IPS-11a (cell line): ENCODE results near the gene EMILIN1.

Experiments used
- H3K4me3 ChIP-seq: one replicate; pipeline ENCODE4 v1.5.1; 2013; ENCODE audit warnings: low read depth, low read length, control low read depth

EMILIN1 gene

GRCh38 chr2:27078267-27079194, at the start of gene EMILIN1:
Gene EMILIN1 (plus strand): TSS chr2:27078615. CDS start chr2:27079066, 451 bp downstream.
- no peak within 1 kb of the TSS for H3K4me3 ChIP-seq

GRCh38 chr2:27029051-27029450, 49.4 kb upstream of the EMILIN1 start:
- H3K4me3 ChIP-seq, result no peak overlapping the region

DNA sequence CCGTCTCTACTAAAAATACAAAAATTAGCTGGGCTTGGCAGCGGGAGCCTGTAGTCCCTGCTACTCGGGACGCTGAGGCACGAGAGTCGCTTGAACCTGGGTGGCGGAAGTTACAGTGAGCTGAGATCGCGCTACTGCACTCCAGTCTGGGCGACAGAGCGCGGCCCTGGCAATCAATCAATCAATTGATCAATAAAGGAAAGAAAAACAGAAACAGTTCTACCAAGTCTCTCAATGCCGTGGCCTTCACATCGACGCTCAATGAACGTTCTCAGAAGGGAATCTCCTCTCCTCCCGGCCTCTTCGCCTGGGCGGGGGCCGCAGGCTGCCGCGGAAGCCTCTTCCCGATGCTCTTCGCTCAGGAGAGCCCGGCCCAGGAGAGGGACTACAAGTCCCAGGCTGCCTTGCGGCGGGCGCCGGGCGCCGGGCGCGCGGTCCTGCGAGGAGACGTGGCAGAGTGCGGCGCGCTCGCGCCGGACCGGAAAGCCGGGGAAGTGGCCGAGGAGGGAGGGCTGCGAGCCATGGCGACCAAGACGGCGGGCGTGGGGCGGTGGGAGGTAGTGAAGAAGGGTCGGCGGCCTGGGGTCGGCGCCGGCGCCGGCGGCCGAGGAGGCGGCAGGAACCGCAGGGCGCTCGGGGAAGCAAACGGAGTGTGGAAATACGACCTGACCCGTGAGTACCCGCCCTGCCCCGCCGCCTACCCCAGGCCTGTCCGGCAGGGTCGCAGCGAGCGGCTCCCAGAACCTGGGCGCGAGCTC, 45.7 kb upstream of the EMILIN1 start, which contains the start of gene TMEM214:
Gene TMEM214, plus strand, starts transcription at position 471 of the 758 bp plus-strand sequence. Its CDS starts 51 bp downstream, at position 522.
- peak within 1 kb of the TSS; percentile 71 for H3K4me3 ChIP-seq

GRCh38 chr2:27033253-27033852, 45.1 kb upstream of the EMILIN1 start:
- peak overlapping the region; percentile 71 for H3K4me3 ChIP-seq

DNA sequence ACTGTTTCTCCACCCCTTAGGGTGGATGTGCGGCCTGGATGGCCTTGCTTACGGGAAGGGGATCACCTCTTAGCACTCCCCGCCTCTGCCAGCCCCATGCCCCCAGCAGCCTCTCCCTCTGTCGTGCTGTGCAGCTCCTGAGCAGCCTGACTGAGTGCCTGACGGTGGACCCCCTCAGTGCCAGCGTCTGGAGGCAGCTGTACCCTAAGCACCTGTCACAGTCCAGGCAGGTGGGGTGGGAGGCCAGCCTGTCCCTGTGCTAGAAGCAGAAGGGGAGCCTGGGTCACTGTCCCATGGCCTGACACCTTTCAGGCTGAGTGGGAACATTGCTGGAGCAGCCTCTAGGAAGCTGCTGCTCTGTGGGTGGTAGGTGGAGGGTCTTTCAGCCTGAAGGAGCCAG, 40.4 kb upstream of the EMILIN1 start:
- no peak overlapping the region for H3K4me3 ChIP-seq

- no peak overlapping the region for H3K4me3 ChIP-seq
Observed at GRCh38 chr2:27038631-27039339, 39.6 kb upstream of the EMILIN1 start.

DNA sequence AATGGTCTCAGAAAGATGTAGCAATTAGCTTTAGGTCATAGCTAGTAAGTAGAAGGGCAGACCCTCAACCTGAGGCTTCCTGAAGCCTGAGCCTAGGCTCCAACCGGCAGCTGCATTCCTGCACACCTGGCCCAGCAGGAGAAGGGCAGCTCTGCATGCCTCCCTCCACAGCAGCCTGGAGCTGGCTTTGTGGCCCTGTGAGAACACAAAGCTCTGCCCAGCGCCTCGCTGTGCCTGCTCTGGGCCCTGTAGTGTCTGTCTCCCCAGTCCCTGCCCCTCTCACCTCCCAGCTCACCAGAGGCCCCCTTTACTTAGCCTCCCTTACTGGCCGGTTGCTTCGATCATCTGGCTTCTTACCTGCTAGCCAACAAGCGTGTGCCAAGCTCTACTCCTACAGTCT, 39.0 kb upstream of the EMILIN1 start:
- no peak overlapping the region for H3K4me3 ChIP-seq

DNA sequence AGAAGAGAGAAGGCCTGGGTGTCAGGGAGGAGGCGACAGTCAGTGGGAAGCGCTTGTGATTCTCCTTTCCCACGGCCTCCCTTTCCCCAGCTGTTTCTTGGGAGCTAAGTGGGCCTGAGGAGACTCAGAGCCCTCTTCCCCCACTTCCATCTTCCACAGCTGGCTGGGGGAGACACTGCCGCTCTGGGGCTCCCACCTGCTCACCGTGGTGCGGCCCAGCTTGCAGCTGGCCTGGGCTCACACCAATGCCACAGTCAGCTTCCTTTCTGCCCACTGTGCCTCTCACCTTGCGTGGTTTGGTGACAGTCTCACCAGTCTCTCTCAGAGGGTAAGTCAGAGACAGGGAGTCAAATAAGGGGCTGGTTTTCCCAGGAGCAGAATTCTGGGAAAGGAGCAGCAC, 38.5 kb upstream of the EMILIN1 start:
- no peak overlapping the region for H3K4me3 ChIP-seq

GRCh38 chr2:27040282-27040681, 38.1 kb upstream of the EMILIN1 start:
- H3K4me3 ChIP-seq, result no peak overlapping the region

- H3K4me3 ChIP-seq, result no peak overlapping the region
Observed at GRCh38 chr2:27041752-27042151, 36.7 kb upstream of the EMILIN1 start.

DNA sequence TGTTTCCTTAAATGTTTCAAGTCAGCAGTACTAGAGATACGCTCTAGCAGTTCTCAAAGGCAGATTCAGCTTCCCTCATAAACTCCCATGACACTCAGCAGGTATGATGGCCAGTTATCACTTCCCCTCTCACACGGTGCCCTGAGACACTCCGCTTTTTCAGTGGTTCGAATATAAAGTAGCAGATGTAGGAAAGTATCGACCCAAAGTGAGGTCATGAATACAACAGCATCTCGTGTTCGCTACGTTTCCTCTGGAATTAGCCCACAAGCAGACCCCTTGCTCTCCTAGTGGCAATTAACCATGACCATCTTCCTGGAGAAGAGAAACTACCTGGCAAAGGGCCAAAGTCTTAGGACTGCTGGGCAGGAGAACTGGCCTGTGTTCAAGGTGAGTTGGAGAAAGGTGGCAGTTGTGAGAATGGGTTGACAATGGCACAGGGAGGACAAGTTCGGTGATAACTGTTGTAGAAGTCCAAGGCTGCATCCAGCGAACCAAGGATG, 36.2 kb upstream of the EMILIN1 start:
- H3K4me3 ChIP-seq, result no peak overlapping the region

- no peak overlapping the region for H3K4me3 ChIP-seq
Observed at GRCh38 chr2:27042985-27043634, 35.3 kb upstream of the EMILIN1 start.

- peak overlapping the region; percentile 72 for H3K4me3 ChIP-seq
Observed at GRCh38 chr2:27049422-27050280, 28.8 kb upstream of the EMILIN1 start.

DNA sequence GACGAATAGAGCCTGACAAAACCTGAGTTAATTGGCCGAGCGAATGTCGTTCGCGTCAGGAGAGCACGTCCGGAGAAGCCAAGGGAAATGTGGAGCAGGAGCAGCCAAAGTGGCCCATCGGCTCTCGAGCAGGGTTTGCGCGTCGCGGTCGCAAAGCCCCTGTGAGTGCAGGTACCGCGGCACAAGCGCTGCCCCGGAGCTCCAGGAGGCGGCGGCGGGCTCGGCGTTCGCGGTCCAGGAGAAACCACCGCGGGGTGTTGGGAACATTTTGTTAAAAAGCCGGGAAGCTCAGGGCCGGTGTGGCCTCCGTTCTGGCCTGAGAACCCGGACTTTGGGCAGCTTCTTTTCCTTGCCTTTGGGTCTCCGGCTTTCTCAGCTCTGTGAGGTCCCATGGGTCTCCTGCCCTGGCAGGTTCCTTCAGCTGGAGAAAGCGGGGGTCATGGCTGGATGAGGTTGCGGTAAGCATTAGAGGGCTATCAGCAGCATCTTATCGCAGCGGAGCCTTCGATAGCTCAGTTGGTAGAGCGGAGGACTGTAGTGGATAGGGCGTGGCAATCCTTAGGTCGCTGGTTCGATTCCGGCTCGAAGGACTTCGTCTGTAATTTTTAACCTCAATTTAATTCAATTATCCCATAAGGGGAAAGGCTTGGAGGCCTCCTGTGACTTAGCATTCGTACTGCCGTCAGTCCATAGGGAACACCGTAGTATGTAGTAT, 28.0 kb upstream of the EMILIN1 start:
- H3K4me3 ChIP-seq, result peak overlapping the region; percentile 72

DNA sequence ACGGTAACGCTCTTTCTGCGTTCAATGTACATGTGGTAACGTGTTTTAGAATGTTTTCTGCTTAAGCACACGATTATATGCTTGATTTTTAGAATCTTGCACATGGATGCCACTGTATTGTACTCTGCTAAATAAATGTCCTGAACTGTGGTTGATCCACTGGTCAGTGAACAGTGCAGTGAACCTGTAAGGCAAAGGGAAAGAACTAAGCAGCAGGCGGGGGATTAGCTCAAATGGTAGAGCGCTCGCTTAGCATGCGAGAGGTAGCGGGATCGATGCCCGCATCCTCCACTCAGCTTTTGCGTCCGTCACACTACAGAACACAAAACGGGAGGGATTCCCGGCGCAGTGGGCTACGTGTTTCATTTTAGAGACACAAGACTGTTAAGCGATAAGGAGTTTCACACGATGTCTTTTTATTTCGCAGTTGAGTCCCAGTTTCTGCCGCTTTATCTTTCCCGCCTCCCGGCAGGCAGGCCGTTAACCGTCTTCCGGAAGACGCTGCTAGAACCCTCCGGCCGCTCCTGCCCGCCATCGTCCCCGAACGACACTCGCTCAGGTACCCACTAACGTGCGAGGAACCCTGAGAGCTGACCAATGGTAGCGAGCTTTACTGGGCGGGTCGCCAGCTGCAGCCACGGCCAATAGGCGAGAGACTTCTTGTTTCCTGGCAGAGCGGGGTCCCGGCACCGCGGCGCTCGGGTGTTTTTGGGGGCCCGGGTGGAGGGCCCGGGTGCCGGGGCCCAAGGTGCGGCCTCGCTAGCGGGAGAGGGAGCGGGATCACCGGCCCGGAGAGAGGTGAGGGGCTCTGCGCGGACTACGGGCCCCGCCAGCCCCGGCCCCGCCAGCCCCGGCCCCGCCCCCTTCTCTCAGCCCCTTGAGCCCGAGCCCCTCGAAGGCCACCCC, 27.2 kb upstream of the EMILIN1 start, which contains the start of gene AGBL5:
Gene AGBL5, plus strand, starts transcription at position 673 of the 906 bp plus-strand sequence. CDS start 1,291 bp downstream, outside the sequence.
- peak within 1 kb of the TSS; percentile 72 for H3K4me3 ChIP-seq

DNA sequence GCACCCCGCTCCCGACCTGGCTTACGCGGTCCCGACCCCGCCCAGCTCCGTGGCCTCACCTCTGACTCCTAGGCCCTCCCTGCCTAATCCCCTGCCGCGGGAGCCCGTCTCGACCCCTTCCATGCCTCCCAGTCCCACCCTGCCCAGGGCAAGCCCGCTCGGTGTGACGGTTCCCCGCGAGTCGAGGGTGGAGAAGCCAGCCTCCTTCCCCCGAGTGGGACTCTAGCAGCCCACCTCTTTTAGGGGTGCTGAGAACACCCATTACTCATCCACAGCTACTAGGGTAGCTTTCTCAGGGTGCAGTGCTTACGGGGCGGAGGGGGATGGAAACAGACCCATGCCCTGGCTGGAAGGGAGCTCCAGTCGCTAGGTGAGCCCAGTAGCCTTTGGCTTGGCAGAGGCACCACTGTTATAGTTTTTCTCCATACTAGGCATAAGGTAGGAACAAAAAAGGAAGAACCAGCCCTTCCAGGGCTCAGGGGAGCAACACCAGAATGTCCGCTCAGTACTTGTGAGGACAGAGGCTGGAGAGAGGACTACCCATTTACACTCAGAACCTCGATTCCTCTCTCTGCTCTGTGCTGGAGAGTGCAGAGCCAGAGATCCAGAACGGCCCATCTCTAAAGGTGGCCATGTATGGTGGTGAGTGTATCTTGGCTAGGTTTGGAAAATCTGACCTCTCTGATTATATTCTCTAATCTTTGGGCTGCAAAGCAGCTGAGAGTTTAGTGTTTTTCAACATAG, 26.3 kb upstream of the EMILIN1 start:
- H3K4me3 ChIP-seq, result peak overlapping the region; percentile 72

DNA sequence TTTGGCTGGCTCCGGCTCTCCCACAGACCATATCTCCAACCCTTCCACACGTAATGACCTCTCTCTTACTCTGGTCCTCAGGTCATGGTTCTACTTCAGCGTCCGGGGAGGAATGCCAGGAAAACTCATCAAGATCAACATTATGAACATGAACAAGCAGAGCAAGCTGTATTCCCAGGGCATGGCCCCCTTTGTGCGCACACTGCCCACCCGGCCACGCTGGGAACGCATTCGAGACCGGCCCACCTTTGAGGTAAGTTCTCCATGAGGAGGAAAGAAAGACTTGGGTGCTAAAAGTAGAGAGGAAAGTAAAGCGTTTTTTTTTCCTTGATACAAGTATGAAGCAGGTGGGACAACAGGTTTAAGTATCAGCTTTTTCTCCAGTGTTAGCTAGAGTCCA, 25.1 kb upstream of the EMILIN1 start:
- no peak overlapping the region for H3K4me3 ChIP-seq
